Activated T-cell treated with anti-CD3 and anti-CD28 coated beads, Interleukin-2, amount 50 U/mL, for 72 hours (primary cell): ENCODE results near the gene IRF1. TPM values are rescaled to one million over a fixed set of nuclear protein-coding genes. Genes with fewer than 3 reads are reported as not detected.

Source experiments
- ATAC-seq, 2 donors: fragments of 150-1000 bp; cut with Tn5 transposase; replicated peaks in 1 of 2; 2 replicates each; pipeline ENCODE4 v1.10.0; 2021; ENCODE audit warnings: moderate library complexity in 2 of 2, mild to moderate bottlenecking in 1 of 2
- DNase-seq, 2 donors: peaks; one replicate each; pipeline ENCODE4 v3.0.0; 2021 to 2022; ENCODE audit warnings: mixed read lengths in 1 of 2
- H3K27ac Mint-ChIP-seq: one replicate; pipeline ENCODE4 v1.8.0; 2022; ENCODE audit warnings: mild to moderate bottlenecking, moderate library complexity, mixed read lengths
- H3K27me3 Mint-ChIP-seq: one replicate; pipeline ENCODE4 v1.8.0; 2022; ENCODE audit warnings: low read depth, mixed read lengths
- H3K36me3 Mint-ChIP-seq, 2 donors: one replicate each; pipeline ENCODE4 v1.8.0; 2022; ENCODE audit warnings: mixed read lengths in 2 of 2, mild to moderate bottlenecking in 1 of 2; ENCODE audit not compliant: insufficient read depth in 2 of 2
- H3K4me1 Mint-ChIP-seq: one replicate; pipeline ENCODE4 v1.8.0; 2022; ENCODE audit warnings: low read depth, mixed read lengths
- H3K4me3 Mint-ChIP-seq, 2 donors: one replicate each; pipeline ENCODE4 v1.8.0; 2022; ENCODE audit warnings: mild to moderate bottlenecking in 2 of 2, mixed read lengths in 2 of 2, moderate library complexity in 2 of 2
- H3K9me3 Mint-ChIP-seq, 2 donors: one replicate each; pipeline ENCODE4 v1.8.0; 2022; ENCODE audit warnings: mixed read lengths in 2 of 2
- total RNA-seq, 2 donors: library from RNA; stranded (reverse); gene quantifications; one replicate each; pipeline ENCODE4 v1.2.3, GENCODE V29; 2022

The IRF1 gene
- total RNA-seq, 2 donors from 2014 or later = 212 to 226 TPM

GRCh38 chr5:132465059-132465707 lies 25.4 kb downstream of the IRF1 start:
- Mint-ChIP-seq H3K27ac (peak overlapping the region; percentile 76), H3K36me3 (peaks cover 7 to 14% of the 10 kb centered on the region in 2 donors), H3K27me3 (peaks cover 15% of the 10 kb centered on the region), H3K4me1 (peaks cover 77% of the 10 kb centered on the region), H3K4me3 (peak overlapping the region; percentile 81 to 84), H3K9me3 (peaks cover 0 to 1% of the 10 kb centered on the region in 2 donors)
- DNase-seq = no peak
- no peak for ATAC-seq

GRCh38 chr5:132464156-132464939 lies 26.2 kb downstream of the IRF1 start:
- DNase-seq (peak in 1 of 2 donors; percentile 45), ATAC-seq (peak; percentile 12 to 24)
- peaks cover 7 to 14% of the 10 kb centered on the region in 2 donors for H3K36me3 Mint-ChIP-seq
- H3K9me3 Mint-ChIP-seq = peaks cover 0 to 1% of the 10 kb centered on the region in 2 donors
- H3K27ac Mint-ChIP-seq = peak overlapping the region; percentile 12
- peak overlapping the region; percentile 81 to 84 for H3K4me3 Mint-ChIP-seq
- H3K27me3 Mint-ChIP-seq = peaks cover 15% of the 10 kb centered on the region
- H3K4me1 Mint-ChIP-seq = peaks cover 80% of the 10 kb centered on the region

- Mint-ChIP-seq H3K4me3 (peak overlapping the region; percentile 81 to 84), H3K9me3 (peaks cover 0 to 1% of the 10 kb centered on the region in 2 donors), H3K27ac (peak overlapping the region; percentile 7), H3K4me1 (peaks cover 82% of the 10 kb centered on the region), H3K27me3 (peaks cover 15% of the 10 kb centered on the region), H3K36me3 (peaks cover 7 to 14% of the 10 kb centered on the region in 2 donors)
- ATAC-seq (no peak), DNase-seq (no peak)
These were observed 26.8 kb downstream of the IRF1 start for GRCh38 chr5:132463811-132464155.

- Mint-ChIP-seq H3K27ac (peak overlapping the region; percentile 7), H3K27me3 (peaks cover 15% of the 10 kb centered on the region), H3K4me1 (peaks cover 88% of the 10 kb centered on the region), H3K36me3 (peaks cover 7 to 14% of the 10 kb centered on the region in 2 donors), H3K9me3 (peaks cover 0 to 1% of the 10 kb centered on the region in 2 donors), H3K4me3 (peak overlapping the region in 1 of 2 donors; percentile 84)
- ATAC-seq = no peak
- DNase-seq = no peak
These were observed 27.5 kb downstream of the IRF1 start for GRCh38 chr5:132462856-132463745.

GRCh38 chr5:132462333-132462732 lies 28.2 kb downstream of the IRF1 start:
- ATAC-seq = no peak
- Mint-ChIP-seq H3K27me3 (peaks cover 15% of the 10 kb centered on the region), H3K9me3 (peaks cover 0 to 1% of the 10 kb centered on the region in 2 donors), H3K4me1 (peaks cover 92% of the 10 kb centered on the region), H3K27ac (no peak overlapping the region), H3K36me3 (peaks cover 7 to 14% of the 10 kb centered on the region in 2 donors), H3K4me3 (no peak overlapping the region)
- DNase-seq = no peak

- peak overlapping the region; percentile 10 for H3K27ac Mint-ChIP-seq
- H3K9me3 Mint-ChIP-seq = peaks cover 0 to 1% of the 10 kb centered on the region in 2 donors
- H3K36me3 Mint-ChIP-seq = peaks cover 7 to 12% of the 10 kb centered on the region in 2 donors
- no peak for DNase-seq
- H3K27me3 Mint-ChIP-seq = peaks cover 15% of the 10 kb centered on the region
- peaks cover 92% of the 10 kb centered on the region for H3K4me1 Mint-ChIP-seq
- no peak for ATAC-seq
- no peak overlapping the region for H3K4me3 Mint-ChIP-seq
These were observed 29.0 kb downstream of the IRF1 start for GRCh38 chr5:132461569-132462070.

GRCh38 chr5:132460846-132461568 lies 29.6 kb downstream of the IRF1 start:
- Mint-ChIP-seq H3K27me3 (peaks cover 15% of the 10 kb centered on the region), H3K4me1 (peaks cover 92% of the 10 kb centered on the region), H3K4me3 (peak overlapping the region in 1 of 2 donors; percentile 26), H3K9me3 (peaks cover 0 to 1% of the 10 kb centered on the region in 2 donors), H3K36me3 (peaks cover 7 to 12% of the 10 kb centered on the region in 2 donors), H3K27ac (peak overlapping the region; percentile 64)
- ATAC-seq (no peak), DNase-seq (no peak)

- ATAC-seq (no peak), DNase-seq (no peak)
- Mint-ChIP-seq H3K4me1 (peaks cover 92% of the 10 kb centered on the region), H3K27ac (peak overlapping the region; percentile 64), H3K36me3 (peaks cover 7 to 12% of the 10 kb centered on the region in 2 donors), H3K4me3 (peak overlapping the region; percentile 20 to 26), H3K9me3 (peaks cover 0 to 1% of the 10 kb centered on the region in 2 donors), H3K27me3 (peaks cover 15% of the 10 kb centered on the region)
These were observed 30.4 kb downstream of the IRF1 start for GRCh38 chr5:132459983-132460838.

- Mint-ChIP-seq H3K36me3 (peaks cover 8 to 17% of the 10 kb centered on the region in 2 donors), H3K9me3 (peaks cover 0 to 1% of the 10 kb centered on the region in 2 donors), H3K4me3 (peak overlapping the region; percentile 77 to 81), H3K27ac (peak overlapping the region; percentile 99), H3K27me3 (peaks cover 15% of the 10 kb centered on the region), H3K4me1 (peaks cover 92% of the 10 kb centered on the region)
- ATAC-seq (peak; percentile 3 to 10), DNase-seq (no peak)
These were observed 31.3 kb downstream of the IRF1 start for GRCh38 chr5:132459031-132459982.

GRCh38 chr5:132458651-132459030 lies 31.9 kb downstream of the IRF1 start:
- H3K9me3 Mint-ChIP-seq = peaks cover 0 to 1% of the 10 kb centered on the region in 2 donors
- DNase-seq = no peak
- ATAC-seq = peak; percentile 56 to 59
- H3K27ac Mint-ChIP-seq = peak overlapping the region; percentile 99
- peaks cover 15% of the 10 kb centered on the region for H3K27me3 Mint-ChIP-seq
- peaks cover 9 to 20% of the 10 kb centered on the region in 2 donors for H3K36me3 Mint-ChIP-seq
- peaks cover 92% of the 10 kb centered on the region for H3K4me1 Mint-ChIP-seq
- H3K4me3 Mint-ChIP-seq = peak overlapping the region; percentile 77 to 81

GRCh38 chr5:132458226-132458560 lies 32.4 kb downstream of the IRF1 start:
- Mint-ChIP-seq H3K9me3 (peaks cover 0 to 1% of the 10 kb centered on the region in 2 donors), H3K4me3 (peak overlapping the region; percentile 77 to 81), H3K36me3 (peaks cover 10 to 22% of the 10 kb centered on the region in 2 donors), H3K27ac (peak overlapping the region; percentile 99), H3K27me3 (peaks cover 15% of the 10 kb centered on the region), H3K4me1 (peaks cover 89% of the 10 kb centered on the region)
- peak; percentile 21 to 32 for ATAC-seq
- DNase-seq = no peak
